GM23338 (cell line): ENCODE results near the gene DPF3. TPM values are rescaled to one million over a fixed set of nuclear protein-coding genes. Genes with fewer than 3 reads are reported as not detected.

Experiments
- ATAC-seq: fragments of 200-7000 bp; cut with Tn5 transposase; 3 replicates; pipeline ENCODE4 v1.9.1; 2020
- DNase-seq: peaks from one replicate; pipeline ENCODE4 v3.0.0-alpha.2; 2015; ENCODE audit warnings: low spot score
- H2AFZ ChIP-seq: fragments of 200-600 bp; sonication (generic); 2 replicates; pipeline ENCODE4 v1.8.0; 2016; ENCODE audit warnings: antibody characterized with exemption, mild to moderate bottlenecking, moderate library complexity
- H3F3A ChIP-seq: fragments of 200-600 bp; sonication (generic); replicated peaks from 2 replicates; pipeline ENCODE4 v1.8.0; 2017; ENCODE audit warnings: antibody characterized with exemption, mixed run types, low read depth
- H3K27ac ChIP-seq: fragments of 200-600 bp; sonication (generic); 2 replicates; pipeline ENCODE4 v1.6.1; 2016; ENCODE audit warnings: low read depth
- H3K27me3 ChIP-seq: fragments of 200-600 bp; sonication (generic); 2 replicates; pipeline ENCODE4 v1.8.0; 2016; ENCODE audit warnings: mild to moderate bottlenecking, mixed run types, moderate library complexity; ENCODE audit not compliant: insufficient read depth
- H3K36me3 ChIP-seq: fragments of 200-600 bp; sonication (generic); 2 replicates; pipeline ENCODE4 v1.8.0; 2016; ENCODE audit warnings: mild to moderate bottlenecking; ENCODE audit not compliant: insufficient read depth
- H3K4me1 ChIP-seq: fragments of 200-600 bp; sonication (generic); 2 replicates; pipeline ENCODE4 v1.8.0; 2016; ENCODE audit warnings: mild to moderate bottlenecking, moderate library complexity; ENCODE audit not compliant: insufficient read depth
- H3K4me2 ChIP-seq: fragments of 200-600 bp; sonication (generic); 2 replicates; pipeline ENCODE4 v1.7.1; 2017; ENCODE audit warnings: mixed run types
- H3K4me3 ChIP-seq: fragments of 200-600 bp; sonication (generic); 2 replicates; pipeline ENCODE4 v1.6.1; 2016; ENCODE audit warnings: mixed run types
- H3K79me2 ChIP-seq: fragments of 200-600 bp; sonication (generic); replicated peaks from 2 replicates; pipeline ENCODE4 v1.8.0; 2017; ENCODE audit warnings: mild to moderate bottlenecking; ENCODE audit not compliant: insufficient read depth
- H3K9me2 ChIP-seq: fragments of 200-600 bp; sonication (generic); 2 replicates; pipeline ENCODE4 v1.8.0; 2017; ENCODE audit not compliant: insufficient read depth
- H4K20me1 ChIP-seq: fragments of 200-600 bp; sonication (generic); replicated peaks from 2 replicates; pipeline ENCODE4 v1.8.0; 2017; ENCODE audit warnings: mild to moderate bottlenecking; ENCODE audit not compliant: insufficient read depth
- H3K27ac Mint-ChIP-seq: 2 replicates; pipeline ENCODE4 v1.8.0; 2020; ENCODE audit warnings: inconsistent platforms, mild to moderate bottlenecking, moderate library complexity, mixed read lengths
- H3K27me3 Mint-ChIP-seq: 3 replicates; pipeline ENCODE4 v1.8.0; 2022; ENCODE audit warnings: low read depth, mild to moderate bottlenecking, moderate library complexity, mixed read lengths, inconsistent platforms; ENCODE audit not compliant: insufficient read depth, poor library complexity
- H3K36me3 Mint-ChIP-seq: 3 replicates; pipeline ENCODE4 v1.8.0; 2021; ENCODE audit warnings: low read depth, mild to moderate bottlenecking, inconsistent platforms, moderate library complexity, mixed read lengths
- H3K4me1 Mint-ChIP-seq: 3 replicates; pipeline ENCODE4 v1.8.0; 2020; ENCODE audit warnings: mild to moderate bottlenecking, inconsistent platforms, mixed read lengths
- H3K4me3 Mint-ChIP-seq: 3 replicates; pipeline ENCODE4 v1.8.0; 2021; ENCODE audit warnings: moderate library complexity, mild to moderate bottlenecking, inconsistent platforms, mixed read lengths
- H3K9me3 Mint-ChIP-seq: 3 replicates; pipeline ENCODE4 v1.8.0; 2020; ENCODE audit warnings: moderate library complexity, mild to moderate bottlenecking, inconsistent platforms, mixed read lengths
- CREB1 ChIP-seq: fragments of 250-450 bp; sonication (Bioruptor Pico); IDR thresholded peaks from 2 replicates; pipeline ENCODE4 v1.5.0; 2020; ENCODE audit warnings: low read depth, mild to moderate bottlenecking, moderate library complexity
- CTCF ChIP-seq, 2 experiments: fragments of 200-600 bp in 1 of 2; sonication (generic) in 1 of 2; conservative IDR thresholded peaks; 2 replicates each; pipeline versions ENCODE4 v1.5.1 to v1.6.1; 2016 to 2017; ENCODE audit warnings: antibody characterized with exemption in 2 of 2, low read depth in 2 of 2, mild to moderate bottlenecking in 2 of 2, moderate library complexity in 1 of 2
- ETS1 ChIP-seq: IDR thresholded peaks from 2 replicates; pipeline ENCODE4 v1.6.1; 2016; ENCODE audit warnings: antibody characterized with exemption
- EZH2 ChIP-seq: fragments of 200-600 bp; sonication (generic); IDR thresholded peaks from one replicate; pipeline ENCODE4 v1.8.0; 2017; ENCODE audit warnings: antibody characterized with exemption, mild to moderate bottlenecking, low read depth; ENCODE audit not compliant: unreplicated experiment
- EZH2phosphoT487 ChIP-seq: fragments of 200-600 bp; sonication (generic); IDR thresholded peaks from one replicate; pipeline ENCODE4 v1.8.1; 2018; ENCODE audit warnings: antibody characterized with exemption; ENCODE audit not compliant: unreplicated experiment
- JUNB ChIP-seq: IDR thresholded peaks from one replicate; pipeline ENCODE4 v1.6.1; 2016; ENCODE audit warnings: antibody characterized with exemption; ENCODE audit not compliant: unreplicated experiment
- NANOG ChIP-seq: IDR thresholded peaks from 2 replicates; pipeline ENCODE4 v1.6.1; 2016; ENCODE audit warnings: antibody characterized with exemption, borderline replicate concordance
- POLR2AphosphoS5 ChIP-seq: IDR thresholded peaks from 2 replicates; pipeline ENCODE4 v1.6.1; 2016; ENCODE audit warnings: antibody characterized with exemption, low read depth
- REST ChIP-seq: IDR thresholded peaks from one replicate; pipeline ENCODE4 v1.6.1; 2018; ENCODE audit warnings: antibody characterized with exemption; ENCODE audit not compliant: unreplicated experiment
- STAT1 ChIP-seq: IDR thresholded peaks from one replicate; pipeline ENCODE4 v1.6.1; 2016; ENCODE audit warnings: antibody characterized with exemption; ENCODE audit not compliant: unreplicated experiment
- ZNF114 ChIP-seq: fragments of 250-450 bp; sonication (Bioruptor Pico); IDR thresholded peaks from 2 replicates; pipeline ENCODE4 v1.5.0; 2020; ENCODE audit warnings: mild to moderate bottlenecking, moderate library complexity
- ZNF331 ChIP-seq: fragments of 250-450 bp; sonication (Bioruptor Pico); IDR thresholded peaks from 2 replicates; pipeline ENCODE4 v1.5.0; 2020; ENCODE audit warnings: low read depth, mild to moderate bottlenecking, moderate library complexity
- ZNF462 ChIP-seq: fragments of 250-450 bp; sonication (Bioruptor Pico); IDR thresholded peaks from 2 replicates; pipeline ENCODE4 v1.5.0; 2020; ENCODE audit warnings: mild to moderate bottlenecking, moderate library complexity
- polyA plus RNA-seq: library from polyadenylated mRNA; unstranded; fragments of >200 nt; fragmentation: Nextera tagmentation; extraction: Ambion mirVana; gene quantifications from 2 replicates; pipeline ENCODE4 v1.2.1, GENCODE V29; 2016
- total RNA-seq: library from RNA; depleted of rRNA; stranded (reverse); fragments of >200 nt; shearing (Covaris generic); gene quantifications from 2 replicates; pipeline ENCODE4 v1.2.3, GENCODE V29; 2014

DPF3 gene
- total and polyA plus RNA-seq, 2 experiments from 2014 or later = 0.18 to 1.0 TPM

GRCh38 chr14:72619881-72620280, 274.0 kb downstream of the DPF3 start:
- Histone ChIP-seq H2AFZ (no peak overlapping the region), H3K4me1 (peaks cover 9% of the 10 kb centered on the region; the same call in 1 of the 2 replicates), H3K4me3 (no peak overlapping the region), H3K36me3 (no peaks in the 10 kb centered on the region), H3K9me2 (peaks cover 10% of the 10 kb centered on the region; the same call in 1 of the 2 replicates), H3F3A (no peaks in the 10 kb centered on the region), H3K27ac (no peak overlapping the region), H4K20me1 (no peaks in the 10 kb centered on the region), H3K4me2 (no peak overlapping the region), H3K79me2 (no peaks in the 10 kb centered on the region), H3K27me3 (no peaks in the 10 kb centered on the region)
- peaks cover 29% of the 10 kb centered on the region for H3K27me3 Mint-ChIP-seq
- TF ChIP-seq ETS1 (no peak), CTCF (conservative IDR thresholded peaks at IDR 0.05; ENCODE audit: low read depth in 2 of 2) (no peak), EZH2 (no peak), ZNF462 (no peak), ZNF114 (CRISPR knock-in tag) (no peak), EZH2phosphoT487 (no peak), REST (no peak), JUNB (no peak), ZNF331 (CRISPR knock-in tag) (no peak), POLR2AphosphoS5 (no peak), NANOG (no peak), STAT1 (no peak), CREB1 (no peak)
- H3K4me1 Mint-ChIP-seq = peaks cover 31% of the 10 kb centered on the region
- DNase-seq = no peak
- H3K4me3 Mint-ChIP-seq = no peak overlapping the region
- peaks cover 17% of the 10 kb centered on the region for H3K36me3 Mint-ChIP-seq
- peaks cover 22% of the 10 kb centered on the region for H3K9me3 Mint-ChIP-seq
- no peak overlapping the region for H3K27ac Mint-ChIP-seq
- ATAC-seq = no peak
